ENCODE measurements around the gene IMPA2. TPM values are rescaled to one million over a fixed set of nuclear protein-coding genes. Genes with fewer than 3 reads are reported as not detected.

The IMPA2 gene
- total RNA-seq, 1 donor from 2014 or later, result 41.9 TPM

GRCh38 chr18:11976315-11977152 lies 4.8 kb upstream of the IMPA2 start:
- Histone ChIP-seq H3K4me2 (no peak overlapping the region), H3K9me3 (ENCODE audit: low read depth) (no peaks in the 10 kb centered on the region), H3K79me2 (ENCODE audit: low read depth) (no peaks in the 10 kb centered on the region), H3K4me1 (peaks cover 6% of the 10 kb centered on the region), H4K20me1 (ENCODE audit: low read depth) (no peaks in the 10 kb centered on the region), H3K9ac (no peak overlapping the region), H3K27me3 (peaks cover 9% of the 10 kb centered on the region), H2AFZ (replicated peaks) (no peak overlapping the region), H3F3A (ENCODE audit: low read depth) (peaks cover 21% of the 10 kb centered on the region), H3K27ac (no peak overlapping the region), H3K36me3 (no peaks in the 10 kb centered on the region), H3K4me3 (no peak overlapping the region)
- Mint-ChIP-seq H3K36me3 (no peaks in the 10 kb centered on the region), H3K27me3 (ENCODE audit: insufficient read depth, low read depth) (no peaks in the 10 kb centered on the region), H3K27ac (peak overlapping the region; percentile 50), H3K9me3 (peaks cover 4% of the 10 kb centered on the region), H3K4me1 (peaks cover 24% of the 10 kb centered on the region), H3K4me3 (no peak overlapping the region)
- no peak for DNase-seq (ENCODE audit: low spot score)
- TF ChIP-seq EZH2 (IDR thresholded peaks at IDR 0.05), result no peak
- TF ChIP-seq EZH2phosphoT487 (IDR thresholded peaks at IDR 0.05), result no peak

DNA sequence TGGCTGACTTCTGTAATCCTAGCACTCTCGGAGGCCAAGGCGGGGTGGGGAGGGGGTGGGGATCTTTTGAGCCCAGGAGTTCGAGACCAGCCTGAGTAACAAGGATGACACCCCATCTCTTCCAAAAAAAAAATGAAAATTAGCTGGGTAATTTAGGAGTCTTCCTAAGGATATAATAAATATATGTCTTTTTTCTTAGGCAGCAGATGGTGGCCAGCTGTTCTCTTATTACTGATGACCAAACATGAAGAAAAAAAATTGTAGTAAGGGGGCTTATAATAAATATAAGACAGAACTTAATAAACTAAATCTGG lies 4.2 kb upstream of the IMPA2 start:
- H3K4me2 ChIP-seq, result no peak overlapping the region
- Mint-ChIP-seq H3K4me3 (no peak overlapping the region), H3K27me3 (ENCODE audit: insufficient read depth, low read depth) (no peaks in the 10 kb centered on the region), H3K27ac (no peak overlapping the region), H3K9me3 (peaks cover 4% of the 10 kb centered on the region), H3K36me3 (no peaks in the 10 kb centered on the region), H3K4me1 (peaks cover 26% of the 10 kb centered on the region)
- no peaks in the 10 kb centered on the region for H3K9me3 ChIP-seq (ENCODE audit: low read depth)
- H4K20me1 ChIP-seq (ENCODE audit: low read depth), result no peaks in the 10 kb centered on the region
- peaks cover 27% of the 10 kb centered on the region for H3F3A ChIP-seq (ENCODE audit: low read depth)
- TF ChIP-seq EZH2phosphoT487 (IDR thresholded peaks at IDR 0.05) (no peak), CTCF (IDR thresholded peaks at IDR 0.05) (no peak), EZH2 (IDR thresholded peaks at IDR 0.05) (no peak)
- peaks cover 9% of the 10 kb centered on the region for H3K27me3 ChIP-seq
- peaks cover under 1% of the 10 kb centered on the region for H3K79me2 ChIP-seq (ENCODE audit: low read depth)
- no peak overlapping the region for H2AFZ ChIP-seq (replicated peaks)
- no peaks in the 10 kb centered on the region for H3K36me3 ChIP-seq
- no peak overlapping the region for H3K27ac ChIP-seq
- H3K4me1 ChIP-seq, result peaks cover 6% of the 10 kb centered on the region
- H3K9ac ChIP-seq, result no peak overlapping the region
- H3K4me3 ChIP-seq, result no peak overlapping the region
- no peak for DNase-seq (ENCODE audit: low spot score)

GRCh38 chr18:11978956-11979355 lies 2.4 kb upstream of the IMPA2 start:
- Histone ChIP-seq H3K9ac (no peak overlapping the region), H4K20me1 (ENCODE audit: low read depth) (peaks cover 16% of the 10 kb centered on the region), H3K4me1 (peaks cover 19% of the 10 kb centered on the region), H3K4me2 (no peak overlapping the region), H3K9me3 (ENCODE audit: low read depth) (no peaks in the 10 kb centered on the region), H3K27ac (no peak overlapping the region), H3K4me3 (no peak overlapping the region), H3K27me3 (peaks cover 9% of the 10 kb centered on the region), H2AFZ (replicated peaks) (no peak overlapping the region), H3K36me3 (no peaks in the 10 kb centered on the region), H3F3A (ENCODE audit: low read depth) (peaks cover 36% of the 10 kb centered on the region), H3K79me2 (ENCODE audit: low read depth) (peaks cover 18% of the 10 kb centered on the region)
- Mint-ChIP-seq H3K36me3 (no peaks in the 10 kb centered on the region), H3K27me3 (ENCODE audit: insufficient read depth, low read depth) (peaks cover 7% of the 10 kb centered on the region), H3K27ac (no peak overlapping the region), H3K9me3 (peaks cover 6% of the 10 kb centered on the region), H3K4me3 (peak overlapping the region; percentile 17), H3K4me1 (peaks cover 43% of the 10 kb centered on the region)
- TF ChIP-seq EZH2phosphoT487 (IDR thresholded peaks at IDR 0.05) (no peak), CTCF (IDR thresholded peaks at IDR 0.05) (no peak), EZH2 (IDR thresholded peaks at IDR 0.05) (no peak)
- DNase-seq (ENCODE audit: low spot score), result no peak

- H3K27me3 ChIP-seq, result peaks cover 9% of the 10 kb centered on the region
- peak overlapping the region; percentile 82 for H3K27ac Mint-ChIP-seq
Observed at GRCh38 chr18:11980163-11980493, 1.2 kb upstream of the IMPA2 start.

More at GRCh38 chr18:11980163-11980493, 1.2 kb upstream of the IMPA2 start:
- peak overlapping the region; percentile 86 for H3K4me3 Mint-ChIP-seq
- DNase-seq (ENCODE audit: low spot score), result no peak
- no peaks in the 10 kb centered on the region for H3K36me3 ChIP-seq
- peaks cover 36% of the 10 kb centered on the region for H3F3A ChIP-seq (ENCODE audit: low read depth)
- peaks cover 3% of the 10 kb centered on the region for H3K9me3 Mint-ChIP-seq
- peak overlapping the region; percentile 87 for H2AFZ ChIP-seq (replicated peaks)
- H3K27ac ChIP-seq, result peak overlapping the region; percentile 77
- peaks cover 21% of the 10 kb centered on the region for H4K20me1 ChIP-seq (ENCODE audit: low read depth)
- H3K27me3 Mint-ChIP-seq (ENCODE audit: insufficient read depth, low read depth), result peaks cover 12% of the 10 kb centered on the region
- peak overlapping the region; percentile 72 for H3K4me2 ChIP-seq
- H3K9me3 ChIP-seq (ENCODE audit: low read depth), result no peaks in the 10 kb centered on the region
- peaks cover 30% of the 10 kb centered on the region for H3K79me2 ChIP-seq (ENCODE audit: low read depth)
- peaks cover 49% of the 10 kb centered on the region for H3K4me1 Mint-ChIP-seq
- no peak for TF ChIP-seq EZH2phosphoT487 (IDR thresholded peaks at IDR 0.05)
- peaks cover under 1% of the 10 kb centered on the region for H3K36me3 Mint-ChIP-seq
- peak overlapping the region; percentile 91 for H3K4me3 ChIP-seq
- H3K9ac ChIP-seq, result no peak overlapping the region
- H3K4me1 ChIP-seq, result peaks cover 21% of the 10 kb centered on the region

All from neural progenitor cell (in vitro differentiated cells).